Activated CD4-positive, alpha-beta T cell treated with anti-CD3 and anti-CD28 coated beads, Interleukin-2, amount 50 U/mL, for 4 hours (primary cell): Measurements from ENCODE around the gene DICER1.

Experiments
- DNase-seq, 2 experiments: peaks; one replicate each; pipeline ENCODE4 v3.0.0-alpha.2; 2020

DICER1 gene

DNA sequence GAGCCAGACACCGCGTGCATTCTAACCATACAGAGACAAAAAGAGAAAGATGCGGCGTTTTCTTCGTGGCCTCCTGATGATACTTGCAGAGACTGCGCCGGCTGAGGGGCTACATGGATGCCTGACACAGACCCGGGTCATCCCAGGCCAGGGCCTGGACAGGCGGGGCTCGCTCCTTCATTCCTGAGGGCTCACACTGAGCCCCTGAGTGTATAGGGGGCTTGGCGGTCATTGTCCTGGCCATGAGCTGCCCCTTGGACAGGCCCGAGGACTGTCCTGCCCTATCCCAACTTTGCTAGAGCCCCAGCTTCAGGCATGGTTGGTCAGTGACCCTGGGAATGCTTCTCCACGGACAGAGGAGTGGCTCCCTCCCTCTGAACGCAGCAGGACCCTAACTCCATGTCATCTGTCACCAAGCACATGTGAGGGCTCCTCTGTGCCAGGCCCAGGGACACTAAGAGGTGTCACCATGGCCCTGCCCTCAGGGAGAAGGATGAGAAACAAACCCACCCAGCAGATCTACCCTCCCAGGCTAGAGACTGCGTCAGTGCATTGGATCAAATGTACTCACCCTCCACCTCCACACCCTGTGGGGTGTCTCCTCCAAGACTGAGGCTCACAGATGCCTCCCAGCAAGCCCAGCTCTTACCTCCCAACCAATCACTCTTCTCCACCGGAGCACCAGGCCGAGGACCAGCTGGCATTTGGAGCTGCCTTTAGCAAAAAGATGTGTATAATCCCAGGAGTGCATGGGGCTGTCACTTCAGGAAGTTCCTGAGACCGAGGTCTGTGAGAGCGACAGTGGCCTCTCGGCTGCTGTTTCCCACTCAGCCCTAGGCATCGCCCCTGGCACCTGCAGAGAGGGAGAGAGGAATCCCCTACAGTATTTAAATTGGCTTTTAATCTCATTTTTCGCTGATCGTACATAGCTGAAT lies 102.7 kb downstream of the DICER1 start:
- no peak for DNase-seq

DNA sequence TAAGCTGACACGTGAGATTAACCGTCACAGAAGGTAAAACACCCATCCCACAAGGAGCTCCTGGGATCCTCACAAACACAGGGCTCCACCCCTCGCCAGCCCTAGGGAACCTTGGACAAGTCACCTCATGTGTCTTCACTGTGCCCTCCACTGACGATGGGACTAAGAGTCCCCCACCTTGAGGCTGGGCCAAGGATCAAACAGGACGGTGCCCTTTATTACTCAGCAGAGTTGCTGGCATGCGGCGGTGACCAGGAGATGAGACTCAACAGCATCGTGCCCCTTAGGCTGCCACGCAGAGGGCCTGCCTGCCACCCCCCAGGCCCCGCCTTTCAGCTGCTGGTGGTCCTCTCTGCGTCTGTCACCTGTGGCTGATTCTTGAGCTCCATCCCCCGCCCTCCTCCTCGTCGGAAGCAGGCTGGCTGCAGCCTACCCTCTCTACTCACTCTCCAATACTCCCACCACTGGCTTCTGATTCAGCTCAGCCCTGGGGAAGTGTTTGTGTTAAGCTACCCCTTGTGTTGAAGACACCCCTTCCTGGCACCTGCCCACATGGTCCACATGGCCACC lies 105.2 kb downstream of the DICER1 start:
- no peak for DNase-seq

DNA sequence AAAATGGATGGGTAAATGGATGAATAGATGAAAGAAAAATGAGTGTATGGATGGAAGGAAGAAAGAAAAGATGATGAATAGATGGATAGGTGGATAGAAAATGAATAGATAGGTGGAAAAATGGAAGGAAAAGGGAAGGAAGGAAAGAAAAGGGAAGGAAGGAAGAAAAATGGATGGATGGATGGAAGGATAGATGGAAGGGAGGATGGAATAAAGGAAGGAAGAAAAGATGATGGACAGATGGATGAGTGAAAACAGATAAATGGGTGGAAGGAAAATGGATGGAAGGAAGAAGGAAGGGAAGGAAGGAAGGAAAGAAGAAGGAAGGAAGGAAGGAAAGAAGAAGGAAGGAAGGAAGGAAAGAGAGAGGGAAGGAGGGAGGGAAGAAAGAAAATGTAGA lies 107.4 kb downstream of the DICER1 start:
- DNase-seq: no peak

DNA sequence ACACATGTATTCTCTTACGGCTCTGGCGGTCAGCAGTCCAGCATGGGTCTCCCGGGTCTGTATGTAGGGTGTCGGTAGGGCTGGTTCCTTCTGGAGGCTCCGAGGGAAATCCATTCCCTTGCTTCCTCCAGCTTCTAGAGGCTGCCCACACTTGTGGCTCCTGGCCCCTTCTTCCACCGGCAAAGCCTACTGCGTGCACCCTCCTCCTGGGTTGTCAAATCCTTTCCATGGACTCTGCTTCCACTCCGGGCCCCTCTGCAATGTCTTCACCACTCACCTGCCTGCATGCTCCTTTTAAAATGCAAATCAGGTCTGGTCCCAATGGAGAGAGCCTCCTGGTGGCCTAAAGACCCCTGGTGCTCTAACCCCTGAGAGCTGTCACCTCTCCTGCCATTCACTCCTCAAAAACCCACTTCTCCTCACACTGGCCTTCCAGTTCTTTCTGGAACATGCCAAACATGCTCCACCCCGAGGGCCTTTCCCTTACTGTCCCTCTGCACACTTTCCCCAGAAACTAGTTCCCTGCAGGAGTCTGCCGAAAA lies 108.5 kb downstream of the DICER1 start:
- no peak for DNase-seq

DNA sequence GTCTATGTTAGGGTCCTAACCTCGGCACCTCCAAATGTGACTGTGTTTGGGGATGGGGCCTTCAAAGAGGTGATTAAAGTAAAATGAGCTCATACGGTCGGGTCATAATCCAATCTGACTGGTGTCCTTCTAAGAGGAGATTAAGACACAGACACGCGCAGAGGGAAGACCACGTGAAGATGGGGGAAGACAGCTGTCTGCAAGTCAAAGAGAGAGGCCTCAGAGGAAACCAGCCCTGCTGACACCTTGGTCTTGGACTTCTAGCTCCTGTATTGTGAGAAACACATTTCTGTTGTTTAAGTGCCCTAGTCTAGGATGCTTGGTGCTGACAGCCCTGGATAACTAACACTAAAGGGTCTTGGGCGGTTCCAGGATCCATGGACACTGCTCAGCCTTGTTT lies 109.6 kb downstream of the DICER1 start:
- DNase-seq: no peak

DNA sequence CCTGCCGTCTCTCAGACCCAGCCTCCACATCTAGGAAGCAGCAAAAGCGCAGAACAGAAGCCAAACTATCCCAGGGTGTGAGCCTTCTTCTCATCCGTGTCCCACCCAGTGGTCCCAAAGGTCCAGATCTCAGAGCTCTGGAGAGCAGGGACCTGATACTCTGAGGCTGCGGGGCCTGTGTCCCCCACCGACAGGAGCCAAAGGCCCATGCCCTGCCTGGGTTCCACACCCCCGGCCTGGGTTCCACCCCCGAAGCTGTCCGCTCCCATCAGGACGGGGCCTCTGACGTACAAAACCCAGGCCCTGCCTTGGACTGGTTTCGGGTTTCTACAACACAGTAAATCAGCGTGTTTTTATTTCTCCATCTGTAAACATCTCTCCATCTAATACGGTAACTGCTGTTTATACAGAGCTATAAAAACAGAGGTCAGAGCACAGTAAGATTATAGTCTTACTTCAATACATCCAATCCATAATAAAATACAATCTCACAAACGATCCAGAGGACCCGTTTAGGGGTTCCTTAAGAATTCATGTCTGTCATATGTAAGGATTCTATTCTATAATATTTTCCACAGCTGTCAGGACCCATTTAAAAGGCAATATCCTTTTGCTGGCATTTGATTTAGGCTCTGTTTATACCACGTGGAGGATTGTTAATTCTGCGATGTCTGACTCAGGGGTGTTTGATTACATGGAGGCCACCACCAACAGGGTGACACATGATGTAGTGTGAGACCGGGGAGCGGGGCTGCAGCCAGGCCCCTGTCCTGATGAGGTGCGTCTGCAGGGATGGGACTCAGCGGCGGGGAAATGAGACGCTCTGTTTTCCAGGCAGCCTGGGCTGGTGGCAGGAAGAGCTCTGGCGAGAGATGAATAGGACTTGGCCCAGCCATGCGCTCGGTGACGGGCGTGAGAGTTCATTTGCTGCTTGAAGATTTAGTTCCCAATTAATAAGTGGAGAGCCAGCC lies 110.3 kb downstream of the DICER1 start:
- DNase-seq: no peak

DNA sequence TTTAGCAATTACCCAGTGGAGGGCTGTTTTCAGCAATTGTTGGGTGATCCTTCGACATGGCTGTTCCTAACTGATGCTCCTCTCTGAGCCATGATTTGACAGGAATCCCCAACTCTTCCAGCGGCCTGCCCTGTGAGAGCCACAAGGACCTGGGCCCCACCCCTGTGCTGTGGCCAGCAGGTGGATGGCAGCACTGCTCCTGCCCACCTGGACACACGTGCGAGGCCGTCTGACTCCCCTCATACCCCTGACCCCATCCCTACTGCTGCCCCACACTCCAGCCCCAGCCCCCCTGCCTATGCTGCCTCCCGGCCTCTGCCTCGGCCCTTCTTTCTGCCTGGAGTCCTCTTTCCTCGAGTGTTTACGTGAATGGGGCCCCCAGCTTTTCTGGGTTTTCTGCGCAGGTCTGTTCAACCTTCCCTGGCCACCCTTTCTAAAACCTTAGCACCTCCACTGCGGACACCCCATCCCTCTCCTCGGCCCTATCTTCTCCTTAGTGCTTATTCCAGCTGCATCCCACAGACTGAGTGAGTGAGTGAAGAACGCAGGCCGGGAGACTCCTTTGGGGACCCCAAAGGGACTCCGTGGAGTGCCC lies 111.4 kb downstream of the DICER1 start:
- no peak for DNase-seq

DNA sequence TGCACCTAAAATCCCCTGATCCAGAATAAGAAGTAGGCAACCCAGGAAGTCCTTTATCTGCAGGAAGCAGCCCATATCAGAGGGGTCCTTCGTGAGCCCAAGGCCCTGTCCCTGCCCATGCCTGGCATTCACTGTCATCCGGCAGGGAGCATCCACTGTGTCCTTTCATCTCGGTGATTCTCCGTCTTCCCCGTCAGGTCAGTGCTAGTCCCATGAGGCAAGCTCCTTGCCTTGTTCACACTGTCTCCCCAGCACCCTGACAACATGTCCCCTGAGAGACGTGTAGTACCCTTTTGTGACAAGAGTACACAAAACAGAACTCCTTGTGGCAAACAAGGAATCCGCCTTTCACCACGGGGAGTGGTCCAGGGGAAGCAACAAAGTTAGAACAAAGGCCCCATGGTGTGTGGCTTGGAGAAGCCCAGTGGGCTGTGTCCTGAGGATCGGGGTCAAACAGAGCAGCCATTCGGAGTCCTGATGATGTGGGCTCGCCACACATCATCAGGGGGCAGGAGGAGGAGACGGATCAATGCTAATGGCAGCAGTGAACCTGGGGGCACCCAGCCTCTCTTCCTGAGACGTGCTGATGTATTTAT lies 112.1 kb downstream of the DICER1 start:
- DNase-seq: no peak

DNA sequence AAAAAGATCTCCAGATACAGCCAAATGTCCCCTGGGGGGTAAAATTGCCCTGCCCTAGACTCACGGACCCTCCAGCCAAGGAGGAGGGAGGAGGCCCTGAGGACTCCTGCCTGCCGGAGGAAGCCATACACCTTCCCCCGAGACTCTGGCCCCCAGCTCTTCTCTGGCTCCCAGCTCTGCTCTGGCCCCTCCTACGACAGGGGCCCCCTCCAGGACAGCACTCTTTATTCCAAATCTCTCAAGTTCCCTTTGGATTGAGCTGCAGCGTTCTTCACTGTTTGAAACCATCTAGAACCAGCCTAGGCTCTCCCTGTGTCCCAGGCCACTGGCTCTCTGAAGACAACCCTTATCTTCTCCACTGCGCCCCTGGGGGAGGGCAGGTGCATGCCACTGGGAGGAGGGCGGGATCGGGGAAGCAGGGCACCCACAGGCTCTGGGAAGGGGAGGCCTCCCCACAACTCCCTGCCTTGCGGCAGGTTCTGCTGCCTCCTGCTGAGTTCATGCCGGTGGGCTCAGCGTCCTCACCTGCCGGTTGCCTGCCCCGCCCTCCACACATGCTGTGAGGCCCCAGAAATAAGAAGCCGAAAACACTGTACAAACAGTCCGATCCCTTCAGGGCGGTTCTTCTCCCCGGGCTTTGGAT lies 112.7 kb downstream of the DICER1 start:
- no peak for DNase-seq

DNA sequence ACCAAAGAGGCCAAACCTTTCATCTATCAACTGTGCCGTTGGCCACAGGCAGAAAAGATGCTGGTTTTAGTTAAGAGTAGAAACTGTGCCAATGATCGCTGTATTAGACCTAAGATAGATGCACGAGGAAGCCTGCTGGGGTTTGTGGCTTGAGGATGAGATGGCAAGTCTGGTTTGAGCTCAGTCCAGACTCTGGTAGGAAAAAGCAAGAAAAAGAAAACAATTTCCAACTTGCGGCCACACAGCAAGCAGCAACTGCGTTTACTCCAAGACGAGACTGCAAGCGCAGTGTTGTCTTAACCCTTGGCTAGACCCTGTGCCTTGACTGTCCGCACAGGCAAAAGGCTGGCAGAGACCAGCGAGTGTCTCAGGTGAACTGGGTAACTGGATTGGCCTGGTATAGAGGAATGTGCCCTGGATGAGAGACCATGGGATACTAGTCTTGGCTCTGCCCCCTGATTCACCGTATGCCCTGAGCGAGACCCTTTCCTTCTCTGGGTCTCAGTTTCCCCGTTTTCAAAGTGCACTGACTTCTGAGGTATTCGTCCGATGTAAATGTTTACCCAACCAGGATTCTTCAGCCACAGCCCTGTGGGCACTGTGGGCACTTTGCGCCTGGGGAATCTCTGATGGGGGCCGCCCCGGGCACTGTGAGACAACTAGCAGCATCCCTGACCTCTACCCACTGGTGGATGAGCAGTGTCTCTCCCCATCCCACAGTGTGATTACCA lies 113.4 kb downstream of the DICER1 start:
- DNase-seq: no peak

DNA sequence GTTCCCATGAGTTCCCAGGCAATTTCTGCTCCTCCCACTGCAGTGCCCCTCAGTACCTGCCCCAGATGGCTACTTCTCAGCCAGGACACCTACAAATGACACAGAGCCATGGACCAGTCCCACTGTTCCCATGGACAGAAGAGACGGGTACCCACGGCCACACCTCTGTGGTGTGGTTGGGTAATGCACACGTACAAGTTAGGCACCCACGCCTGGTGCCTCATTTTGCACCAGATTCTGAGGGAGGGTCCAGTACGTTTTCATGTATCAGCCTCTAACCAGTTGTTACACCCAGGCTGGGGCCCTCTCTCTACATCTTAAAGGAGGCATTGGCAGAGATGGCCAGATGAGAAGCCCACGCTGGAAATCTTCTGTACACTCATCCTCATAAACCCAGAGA lies 114.0 kb downstream of the DICER1 start:
- DNase-seq: no peak

DNA sequence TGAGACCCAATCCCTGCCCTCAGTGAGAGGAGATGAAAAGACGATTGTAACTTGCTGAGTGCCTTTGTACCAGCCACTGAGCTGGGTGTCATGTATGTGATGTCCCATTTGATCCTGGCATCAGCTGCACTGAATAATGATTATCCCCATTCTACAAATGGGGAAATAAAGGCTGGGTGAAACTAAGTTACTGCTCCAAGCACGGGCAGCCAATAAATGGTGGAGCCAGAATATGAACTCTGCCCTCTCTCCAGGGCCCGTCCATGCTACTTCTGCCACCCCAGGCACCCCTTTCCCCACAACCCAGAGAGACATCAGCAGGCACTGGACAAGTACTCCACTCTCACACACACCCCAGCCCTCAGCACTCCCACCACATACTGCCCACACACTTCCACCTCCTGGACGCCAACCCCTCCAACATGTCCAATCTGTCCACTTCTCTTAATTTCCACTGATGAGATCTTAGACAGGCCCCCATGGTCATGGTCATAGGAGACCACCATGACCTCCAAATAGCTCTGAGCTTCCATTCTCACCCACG lies 115.8 kb downstream of the DICER1 start:
- no peak for DNase-seq

DNA sequence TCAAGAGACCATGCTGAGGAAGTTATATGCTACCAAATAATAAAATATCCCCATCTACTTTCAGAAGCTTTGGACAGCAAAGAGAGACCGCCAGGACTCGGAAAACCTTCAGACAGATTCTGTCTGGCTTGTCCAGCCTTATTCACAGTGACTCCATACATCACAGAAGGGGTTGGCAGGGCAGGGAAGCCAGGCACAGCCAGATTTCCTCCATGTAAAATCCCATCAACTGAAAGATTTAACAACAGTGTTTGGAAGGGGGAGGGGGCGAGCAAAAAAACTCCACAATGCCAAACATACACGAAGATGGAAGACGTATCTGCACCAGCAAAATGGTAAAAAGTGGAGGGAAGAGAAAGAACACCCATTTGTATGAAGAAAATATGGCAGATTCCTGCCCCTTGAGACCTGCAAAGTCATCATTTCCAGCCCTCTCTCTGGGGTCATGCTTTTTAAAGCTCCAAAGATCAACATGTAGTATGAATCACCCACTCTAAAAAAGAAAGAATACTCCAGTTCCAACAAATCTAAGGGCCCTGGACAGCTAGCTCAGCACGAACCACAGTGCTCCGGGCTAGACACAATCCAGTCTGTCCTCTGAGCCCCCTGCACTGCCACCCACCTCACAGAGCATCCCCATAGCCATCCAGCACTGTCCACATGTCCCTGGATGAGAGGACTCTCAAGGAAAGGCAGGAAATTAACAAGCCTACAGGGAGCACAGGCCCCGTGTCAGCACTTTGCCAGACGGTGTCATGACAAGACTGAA lies 116.4 kb downstream of the DICER1 start:
- no peak for DNase-seq

DNA sequence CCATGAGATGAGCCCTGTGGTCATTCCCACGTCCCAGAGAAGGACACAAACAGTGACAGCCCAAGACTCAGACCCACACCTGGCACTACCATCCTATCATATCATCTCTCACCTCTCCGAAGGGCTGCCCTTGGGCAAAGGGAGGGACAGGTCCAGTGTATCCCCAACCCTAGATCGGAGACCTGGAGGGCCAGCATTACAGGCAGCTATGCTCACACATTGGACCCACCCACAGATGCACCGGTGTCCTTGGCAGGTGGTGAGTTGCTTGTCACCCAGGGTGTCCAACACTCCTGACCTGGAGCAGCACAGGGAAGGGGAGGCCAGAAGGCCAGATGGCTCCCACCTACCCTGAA lies 117.4 kb downstream of the DICER1 start:
- DNase-seq: no peak

DNA sequence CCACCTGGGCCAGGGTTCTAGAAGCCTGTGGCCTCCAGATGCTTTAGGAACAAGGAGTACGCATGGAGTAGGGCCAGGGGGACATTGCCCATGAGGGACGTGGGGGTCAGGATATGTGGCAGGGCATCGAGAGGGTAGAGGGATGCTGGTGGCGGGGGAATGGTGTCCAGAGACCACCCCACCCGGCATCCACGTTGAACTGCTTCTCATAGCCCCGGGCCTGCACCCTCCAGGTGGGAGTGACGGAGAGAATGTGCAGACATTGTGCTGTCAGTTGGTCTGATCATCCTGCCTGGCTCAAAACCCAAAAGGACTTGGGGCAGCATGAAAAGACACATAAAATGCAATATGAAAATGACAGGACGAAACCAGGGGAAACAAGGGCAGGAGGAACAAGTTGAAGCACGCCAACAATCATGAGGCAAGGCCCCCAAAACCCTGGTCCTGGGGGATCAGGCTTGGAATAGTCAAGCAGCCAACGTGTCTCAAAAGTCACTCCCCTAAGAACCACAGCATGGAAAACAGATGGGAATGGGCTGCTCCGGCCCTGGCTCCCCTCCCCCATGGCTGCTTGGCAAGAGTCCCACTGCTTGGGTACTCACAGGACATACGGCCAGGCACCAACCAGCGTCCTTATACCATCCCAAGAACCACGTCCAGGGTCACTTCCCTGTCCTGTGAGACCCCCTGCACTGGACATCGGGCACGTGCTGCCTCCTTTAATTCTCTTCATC lies 117.9 kb downstream of the DICER1 start:
- no peak for DNase-seq

DNA sequence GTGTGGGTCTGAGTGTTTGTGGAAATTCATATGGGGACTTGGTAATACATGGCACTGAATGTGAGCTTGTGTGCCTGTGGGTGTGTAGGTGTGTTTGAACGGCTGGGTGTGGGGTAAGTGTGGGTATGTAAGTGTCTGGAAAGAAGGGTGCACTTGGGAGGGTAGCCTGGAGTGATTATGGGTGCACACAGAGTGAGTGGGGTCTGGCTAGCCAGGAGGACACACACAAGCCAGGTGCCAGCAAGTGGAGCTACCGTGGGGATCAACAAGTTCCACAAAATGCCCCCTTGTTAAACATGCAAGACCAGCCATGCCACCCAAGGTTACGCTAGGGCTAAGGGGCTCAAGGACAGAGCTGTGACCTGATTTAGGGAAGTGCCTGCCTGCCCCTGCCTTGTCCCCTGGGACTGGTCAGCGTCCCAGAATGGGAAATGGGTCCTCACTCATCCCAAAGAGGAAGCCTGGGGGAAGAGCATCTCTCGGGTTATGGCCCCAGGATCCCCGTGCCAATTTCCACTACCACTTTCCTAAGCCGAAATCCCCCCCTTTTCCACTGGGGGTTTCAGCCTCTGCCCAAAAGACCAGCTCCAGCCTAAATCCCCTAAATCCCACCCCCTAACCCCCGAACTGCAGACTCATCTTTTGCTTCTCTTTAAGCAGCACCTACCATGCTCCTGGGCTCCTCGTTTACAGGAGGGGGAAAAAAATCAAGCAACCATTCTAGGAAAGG lies 118.6 kb downstream of the DICER1 start:
- DNase-seq: no peak

DNA sequence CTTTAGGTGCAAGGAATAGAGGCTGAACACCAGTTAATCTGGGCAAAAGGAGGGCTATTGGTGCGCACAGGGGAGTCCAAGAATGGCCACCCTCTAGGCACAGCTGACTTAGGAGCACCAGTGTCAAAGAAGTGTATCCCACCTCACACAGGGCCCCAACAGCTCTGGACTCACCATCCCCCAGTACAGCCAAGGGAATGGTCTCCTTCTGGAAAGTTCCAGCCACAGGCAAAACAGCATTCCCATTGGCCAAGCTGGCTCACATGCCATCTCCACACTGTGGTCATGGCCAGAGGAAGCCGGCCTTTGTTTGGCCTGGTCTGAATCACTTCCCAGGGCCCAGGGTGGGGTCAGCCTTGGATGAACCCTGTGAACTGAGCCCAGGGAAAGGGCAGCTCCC lies 120.1 kb downstream of the DICER1 start:
- no peak for DNase-seq
